Activated CD8-positive, alpha-beta T cell treated with anti-CD3 and anti-CD28 coated beads, Interleukin-2, amount 10 ng/mL, durations not matched to agents 7 days and 5 days (primary cell): ENCODE results near the gene TPRG1. TPM values are rescaled to one million over a fixed set of nuclear protein-coding genes. Genes with fewer than 3 reads are reported as not detected.

Experiments
- ATAC-seq: fragments of 150-1000 bp; cut with Tn5 transposase; one replicate; pipeline ENCODE4 v1.10.0; 2021; ENCODE audit warnings: moderate library complexity
- CTCF ChIA-PET: fragments of 350-600 bp; sonication (Branson Sonifier 250); formaldehyde crosslinking; loops from one replicate; lab custom pipeline; 2021; ENCODE audit warnings: antibody characterized with exemption; lab: Charles Lee
- POLR2A ChIA-PET: fragments of 350-600 bp; sonication (Branson Sonifier 250); formaldehyde crosslinking; loops from one replicate; lab custom pipeline; 2021; ENCODE audit warnings: antibody characterized with exemption; lab: Charles Lee
- DNase-seq: peaks from one replicate; pipeline ENCODE4 v3.0.0-alpha.2; 2020
- H3K27ac Mint-ChIP-seq: one replicate; pipeline ENCODE4 v1.8.0; 2021; ENCODE audit warnings: mild to moderate bottlenecking, mixed read lengths
- H3K27me3 Mint-ChIP-seq: one replicate; pipeline ENCODE4 v1.8.0; 2021; ENCODE audit warnings: low read depth, mixed read lengths
- H3K36me3 Mint-ChIP-seq: one replicate; pipeline ENCODE4 v1.8.0; 2021; ENCODE audit warnings: low read depth, mixed read lengths
- H3K4me1 Mint-ChIP-seq: one replicate; pipeline ENCODE4 v1.8.0; 2021; ENCODE audit warnings: low read depth, mixed read lengths
- H3K4me3 Mint-ChIP-seq: one replicate; pipeline ENCODE4 v1.8.0; 2021; ENCODE audit warnings: mild to moderate bottlenecking, mixed read lengths
- H3K9me3 Mint-ChIP-seq: one replicate; pipeline ENCODE4 v1.8.0; 2022; ENCODE audit warnings: mixed read lengths; ENCODE audit not compliant: insufficient read depth
- total RNA-seq, 2 experiments: library from RNA; stranded (reverse); gene quantifications; one replicate each; pipeline ENCODE4 v1.2.3, GENCODE V29; 2021

The TPRG1 gene, protein sequence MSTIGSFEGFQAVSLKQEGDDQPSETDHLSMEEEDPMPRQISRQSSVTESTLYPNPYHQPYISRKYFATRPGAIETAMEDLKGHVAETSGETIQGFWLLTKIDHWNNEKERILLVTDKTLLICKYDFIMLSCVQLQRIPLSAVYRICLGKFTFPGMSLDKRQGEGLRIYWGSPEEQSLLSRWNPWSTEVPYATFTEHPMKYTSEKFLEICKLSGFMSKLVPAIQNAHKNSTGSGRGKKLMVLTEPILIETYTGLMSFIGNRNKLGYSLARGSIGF
- 1 to 10 TPM in 1 of 2 experiments, under 1 TPM in 1; 0.86 to 1.0 TPM for total RNA-seq

DNA sequence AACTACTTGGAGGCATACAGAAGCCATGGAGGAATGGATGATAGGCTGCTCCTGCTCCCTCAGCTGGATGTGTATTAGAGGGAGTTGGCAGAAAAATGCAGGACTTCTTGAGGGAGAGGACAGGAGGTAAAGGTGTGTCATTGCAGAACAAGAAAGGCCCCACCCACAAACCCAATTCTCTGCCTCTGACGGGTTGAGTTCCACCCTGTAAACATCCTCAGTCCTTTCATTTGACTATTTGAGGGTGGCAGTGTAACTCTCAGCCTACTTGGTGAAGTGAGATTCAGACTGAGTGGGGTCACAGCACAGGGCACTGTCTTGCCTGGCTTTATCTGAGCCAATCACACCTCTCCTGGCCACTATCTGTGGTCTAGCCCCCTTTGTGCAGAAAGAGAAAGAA lies at the start of gene TPRG1:
TPRG1 (plus strand) TSS at position 265 of the 400 bp plus-strand sequence. CDS start 35,414 bp downstream, outside the sequence.
- Mint-ChIP-seq H3K36me3 (no peaks in the 10 kb centered on the region), H3K27me3 (no peaks in the 10 kb centered on the region), H3K4me3 (no peak within 1 kb of the TSS), H3K4me1 (peaks cover 4% of the 10 kb centered on the region), H3K9me3 (no peaks in the 10 kb centered on the region), H3K27ac (no peak within 1 kb of the TSS)
- ChIA-PET CTCF (no interaction called here), POLR2A (no interaction called here)
- no peak for ATAC-seq
- DNase-seq: no peak

DNA sequence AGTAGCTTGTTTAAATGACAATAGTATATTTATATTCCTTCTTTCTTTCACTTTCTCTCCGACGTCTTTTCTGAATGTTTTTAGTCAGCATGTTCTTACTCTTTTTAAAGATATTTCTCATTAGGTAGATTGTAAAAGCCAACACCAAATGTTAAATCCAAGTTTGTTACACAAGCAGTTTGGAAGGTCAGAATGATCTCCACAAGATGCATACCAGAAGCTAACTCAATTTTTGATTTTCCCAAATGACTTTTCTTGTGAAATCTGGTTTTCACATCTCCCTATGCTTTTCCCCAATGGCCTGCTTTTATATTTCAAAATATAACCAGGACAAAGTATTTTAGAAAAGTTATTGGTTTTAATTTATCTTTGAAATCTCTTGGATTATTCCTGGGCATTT lies 49.7 kb upstream of the TPRG1 start:
- ATAC-seq: no peak
- Mint-ChIP-seq H3K4me3 (peak overlapping the region; percentile 44), H3K9me3 (peaks cover 23% of the 10 kb centered on the region), H3K36me3 (peaks cover 25% of the 10 kb centered on the region), H3K4me1 (peaks cover 19% of the 10 kb centered on the region), H3K27ac (no peak overlapping the region), H3K27me3 (no peaks in the 10 kb centered on the region)
- ChIA-PET CTCF (interaction anchor here (1.4 to 2.5 kb wide), 3 partner anchors 8 to 81 kb away, joined by 3 to 15 read pairs (median 5); no protein-coding TSS in a partner anchor), POLR2A (interaction anchor here (2.7 kb wide), 1 partner anchor 9 kb away, joined by 10 read pairs; no protein-coding TSS in a partner anchor)
- DNase-seq: no peak

DNA sequence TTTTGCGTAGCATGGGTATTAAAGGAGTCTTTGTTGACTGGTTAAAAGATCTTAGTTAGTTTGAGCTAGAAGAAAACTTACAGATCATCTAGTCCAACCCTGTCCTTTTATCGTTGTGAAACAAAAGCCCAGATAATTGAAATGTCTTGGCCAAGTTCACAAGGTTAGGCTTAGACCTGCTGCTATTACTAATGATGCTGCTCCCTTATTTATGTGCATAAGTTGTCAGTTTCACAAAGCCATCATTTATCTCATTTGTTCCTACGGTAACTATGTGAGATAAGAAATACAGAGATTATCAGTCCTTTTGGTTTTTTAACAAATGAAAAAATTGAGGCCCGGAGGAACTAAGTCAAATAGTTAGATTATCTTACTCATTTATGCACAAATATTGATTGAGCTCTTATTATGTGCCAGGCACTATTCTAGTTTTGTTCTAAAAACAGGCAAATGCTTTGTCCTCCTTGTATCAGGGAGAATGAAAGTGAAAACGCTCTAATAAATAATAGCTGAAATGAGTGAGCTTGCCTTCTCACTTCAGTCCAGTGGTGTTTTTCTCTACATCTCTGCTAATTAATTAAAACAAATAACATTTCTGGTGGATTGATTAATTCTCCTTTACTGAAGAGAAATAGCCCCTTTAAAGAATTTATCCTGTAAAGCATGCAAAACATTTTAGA lies 49.1 kb upstream of the TPRG1 start:
- H3K4me3 Mint-ChIP-seq: peak overlapping the region; percentile 44
- peaks cover 19% of the 10 kb centered on the region for H3K4me1 Mint-ChIP-seq
- DNase-seq (no peak), ATAC-seq (no peak)
- POLR2A ChIA-PET: interaction anchor here (2.7 kb wide), 1 partner anchor 9 kb away, joined by 10 read pairs; no protein-coding TSS in a partner anchor
- H3K27ac Mint-ChIP-seq: no peak overlapping the region
- CTCF ChIA-PET: interaction anchor here (1.5 to 2.5 kb wide), 3 partner anchors 9 to 168 kb away, joined by 3 to 15 read pairs (median 5); no protein-coding TSS in a partner anchor
- H3K36me3 Mint-ChIP-seq: peaks cover 25% of the 10 kb centered on the region
- peaks cover 22% of the 10 kb centered on the region for H3K9me3 Mint-ChIP-seq
- no peaks in the 10 kb centered on the region for H3K27me3 Mint-ChIP-seq

DNA sequence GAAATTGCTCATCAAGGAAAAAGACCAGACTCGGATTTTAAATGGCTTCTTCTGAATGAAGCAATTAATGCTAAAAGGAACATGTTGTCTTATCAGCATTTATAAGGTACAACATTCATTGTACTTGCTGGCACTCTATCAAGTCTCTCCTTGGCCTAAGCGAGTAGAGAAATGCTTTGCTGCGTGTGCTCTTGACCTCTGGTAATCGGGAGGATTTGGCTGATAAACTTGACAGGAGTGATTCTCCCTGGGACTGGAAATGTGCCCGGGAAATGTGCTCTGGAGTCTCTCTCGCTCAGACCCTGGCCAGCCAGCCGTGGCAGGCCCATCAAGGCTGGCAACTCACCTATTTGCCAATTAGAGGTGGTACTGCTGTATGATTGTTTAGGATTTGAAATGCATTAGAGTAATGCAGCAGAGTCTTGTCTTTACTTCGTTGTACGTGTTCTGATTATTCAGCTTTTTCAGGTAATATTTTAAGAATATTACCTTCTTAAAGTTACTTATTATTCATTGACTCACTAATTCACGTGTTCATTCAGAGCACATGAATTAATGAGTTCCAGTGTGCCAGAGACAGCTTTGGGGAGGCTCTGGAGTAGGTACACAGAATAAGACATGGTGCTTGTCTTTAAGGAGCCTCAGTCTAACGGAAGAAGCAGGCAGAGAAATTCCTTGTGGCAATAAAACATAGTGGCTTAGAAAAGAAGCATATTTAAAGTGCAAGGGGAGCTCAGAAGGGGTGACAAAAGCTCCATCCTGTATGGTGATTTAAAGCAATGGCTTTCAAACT lies 48.0 kb upstream of the TPRG1 start:
- no peak for ATAC-seq
- Mint-ChIP-seq H3K4me3 (no peak overlapping the region), H3K27me3 (no peaks in the 10 kb centered on the region), H3K27ac (no peak overlapping the region), H3K9me3 (peaks cover 17% of the 10 kb centered on the region), H3K4me1 (peaks cover 19% of the 10 kb centered on the region), H3K36me3 (peaks cover 19% of the 10 kb centered on the region)
- ChIA-PET POLR2A (no interaction called here), CTCF (interaction anchor here (1.0 to 1.5 kb wide), 2 partner anchors 25 to 169 kb away, joined by 3 read pairs; no protein-coding TSS in a partner anchor)
- DNase-seq: no peak

DNA sequence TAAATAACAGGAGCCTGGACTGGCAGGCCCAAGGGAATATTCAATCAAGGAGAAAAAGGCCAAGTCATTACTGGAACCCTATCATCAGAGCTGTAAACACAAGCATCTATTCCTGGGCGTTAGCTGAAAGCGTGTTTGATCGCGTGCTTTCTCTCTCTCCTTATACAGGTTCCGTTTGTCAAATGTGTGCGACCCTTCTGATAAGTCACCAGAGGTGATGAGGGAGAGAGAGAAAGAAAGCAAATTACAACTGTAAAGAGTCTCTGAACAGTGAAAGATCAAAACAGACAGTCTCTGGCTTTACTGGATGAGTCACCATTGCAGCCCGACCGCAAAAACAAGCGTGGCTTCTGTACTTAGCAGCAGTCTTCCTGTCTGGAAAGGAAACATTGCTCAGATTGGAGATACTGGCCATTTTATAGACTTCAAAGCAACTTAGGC lies 39.5 kb upstream of the TPRG1 start:
- CTCF ChIA-PET: interaction anchor here (1.1 to 5.8 kb wide), 11 partner anchors 10 to 1393 kb away, joined by 3 to 49 read pairs (median 7); no protein-coding TSS in a partner anchor
- Mint-ChIP-seq H3K4me3 (peak overlapping the region; percentile 60), H3K27ac (peak overlapping the region; percentile 93), H3K4me1 (peaks cover 28% of the 10 kb centered on the region), H3K36me3 (peaks cover 16% of the 10 kb centered on the region), H3K9me3 (peaks cover 7% of the 10 kb centered on the region), H3K27me3 (no peaks in the 10 kb centered on the region)
- ATAC-seq (peak; percentile 98), DNase-seq (peak; percentile 89)
- POLR2A ChIA-PET: interaction anchor here (0.8 to 2.4 kb wide), 5 partner anchors 10 to 1392 kb away, joined by 3 to 10 read pairs (median 7); no protein-coding TSS in a partner anchor

DNA sequence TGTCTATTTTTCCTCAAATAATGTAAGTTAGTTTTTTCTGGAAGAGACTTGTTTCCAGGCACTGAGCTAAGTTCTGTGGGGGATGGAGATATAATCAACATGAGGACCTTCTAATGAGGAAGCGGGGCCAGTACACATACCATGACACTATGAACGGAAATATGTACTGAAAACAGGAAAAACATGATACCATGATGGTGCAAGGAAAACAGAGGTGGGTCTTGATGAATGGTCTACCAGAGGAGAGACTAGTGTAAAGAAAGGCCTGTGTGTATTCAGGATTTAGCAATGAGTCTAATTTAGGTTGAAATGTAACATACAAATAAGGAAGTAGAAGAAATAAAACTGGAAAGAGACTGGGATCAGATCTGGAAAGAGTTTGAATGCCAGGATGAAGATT lies 38.9 kb upstream of the TPRG1 start:
- peak; percentile 20 for ATAC-seq

DNA sequence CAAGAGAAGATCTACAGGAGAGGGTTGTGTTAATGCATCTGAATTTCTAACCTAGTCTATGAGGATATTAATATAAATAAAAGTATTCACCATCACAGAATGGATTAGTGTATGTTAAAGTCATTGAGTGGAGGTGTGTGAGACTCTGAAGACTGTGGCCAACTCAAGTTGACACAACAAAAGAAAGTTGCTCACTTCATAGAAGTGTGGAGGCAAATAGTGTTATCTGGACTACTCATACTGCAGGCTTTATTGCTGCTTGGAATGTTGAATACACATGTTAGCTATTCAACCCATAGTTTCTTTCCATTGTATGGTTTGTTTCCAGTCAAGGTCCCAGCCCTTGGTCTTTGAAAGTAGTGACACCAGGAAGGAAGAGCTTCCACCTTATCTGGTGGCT lies 38.0 kb upstream of the TPRG1 start:
- H3K9me3 Mint-ChIP-seq: peaks cover 7% of the 10 kb centered on the region
- no peak for ATAC-seq
- no peak overlapping the region for H3K4me3 Mint-ChIP-seq
- H3K27ac Mint-ChIP-seq: peak overlapping the region; percentile 93
- peaks cover 34% of the 10 kb centered on the region for H3K4me1 Mint-ChIP-seq
- H3K36me3 Mint-ChIP-seq: peaks cover 16% of the 10 kb centered on the region
- ChIA-PET CTCF (interaction anchor here (1.0 to 14.2 kb wide), 3 partner anchors 10 to 1394 kb away, joined by 5 to 234 read pairs (median 49); no protein-coding TSS in a partner anchor), POLR2A (no interaction called here)
- no peak for DNase-seq
- H3K27me3 Mint-ChIP-seq: no peaks in the 10 kb centered on the region

More for the DNA sequence above, 38.9 kb upstream of the TPRG1 start:
- Mint-ChIP-seq H3K27me3 (no peaks in the 10 kb centered on the region), H3K27ac (peak overlapping the region; percentile 93), H3K4me1 (peaks cover 30% of the 10 kb centered on the region), H3K36me3 (peaks cover 16% of the 10 kb centered on the region), H3K9me3 (peaks cover 7% of the 10 kb centered on the region), H3K4me3 (no peak overlapping the region)
- ChIA-PET POLR2A (interaction anchor here (0.8 to 1.8 kb wide), 3 partner anchors 10 to 1393 kb away, joined by 3 to 8 read pairs (median 7); no protein-coding TSS in a partner anchor), CTCF (interaction anchor here (1.1 to 5.8 kb wide), 9 partner anchors 11 to 1393 kb away, joined by 3 to 49 read pairs (median 9); no protein-coding TSS in a partner anchor)
- DNase-seq: no peak

DNA sequence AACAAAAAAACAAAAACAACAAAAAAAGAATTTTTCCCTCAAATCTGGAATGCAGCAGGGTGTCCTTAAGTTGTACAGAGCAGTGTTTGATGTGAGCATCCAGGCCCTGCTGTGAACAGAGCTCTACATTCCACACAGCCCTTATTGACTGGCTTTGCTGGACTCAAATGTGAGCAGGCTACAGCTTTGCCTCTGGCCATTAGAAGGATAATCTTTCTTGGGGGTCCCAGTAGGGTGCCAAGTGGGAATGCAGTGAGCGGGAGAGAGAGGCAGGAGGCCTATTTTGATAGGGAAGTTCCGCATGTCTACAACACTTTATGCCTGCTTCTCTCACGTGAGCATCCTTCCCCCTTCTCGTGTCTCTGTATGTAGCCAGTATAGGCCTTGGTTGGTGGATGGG lies 34.4 kb upstream of the TPRG1 start:
- CTCF ChIA-PET: interaction anchor here (1.4 to 14.2 kb wide), 4 partner anchors 96 to 1398 kb away, joined by 5 to 234 read pairs (median 94); no protein-coding TSS in a partner anchor
- POLR2A ChIA-PET: no interaction called here
- Mint-ChIP-seq H3K4me1 (peaks cover 30% of the 10 kb centered on the region), H3K4me3 (no peak overlapping the region), H3K27ac (no peak overlapping the region), H3K9me3 (peaks cover 7% of the 10 kb centered on the region), H3K36me3 (peaks cover 16% of the 10 kb centered on the region), H3K27me3 (no peaks in the 10 kb centered on the region)
- ATAC-seq (no peak), DNase-seq (no peak)

DNA sequence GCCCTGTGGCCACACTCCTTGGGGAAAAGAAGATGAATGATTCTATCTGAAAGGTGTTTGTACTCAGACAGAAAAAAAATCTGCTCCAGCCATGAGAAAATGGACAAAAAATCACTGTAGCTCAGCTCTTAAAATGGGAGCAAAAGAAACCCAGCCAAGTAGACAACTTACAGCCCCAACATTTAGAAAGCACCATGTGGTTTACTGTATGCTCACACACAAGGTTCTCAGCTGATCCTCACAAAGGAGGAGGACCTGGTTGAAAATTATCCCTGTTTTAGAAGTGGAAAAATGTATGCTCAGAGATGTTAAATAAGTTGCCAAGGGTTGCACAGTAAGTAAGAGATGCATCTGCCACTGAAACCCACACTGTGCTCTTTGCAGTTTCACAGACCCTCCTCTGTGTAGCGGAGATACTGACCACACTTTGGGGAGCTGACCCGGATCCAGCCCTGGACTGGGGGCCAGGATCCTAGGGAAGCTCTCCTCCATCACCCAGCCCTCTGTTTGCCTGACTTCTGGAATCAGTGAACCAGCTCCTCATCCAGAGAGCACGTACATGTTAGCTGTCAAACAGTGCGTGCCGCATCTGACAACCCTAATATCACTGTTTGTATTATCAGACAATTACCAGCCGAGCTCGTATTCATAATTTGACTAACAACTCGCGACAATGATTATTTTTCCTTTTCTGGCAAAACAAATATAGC lies 32.7 kb upstream of the TPRG1 start:
- H3K4me1 Mint-ChIP-seq: peaks cover 24% of the 10 kb centered on the region
- ChIA-PET CTCF (interaction anchor here (0.6 to 14.2 kb wide), 8 partner anchors 10 to 1400 kb away, joined by 3 to 234 read pairs (median 3); no protein-coding TSS in a partner anchor), POLR2A (no interaction called here)
- no peak overlapping the region for H3K27ac Mint-ChIP-seq
- peaks cover 5% of the 10 kb centered on the region for H3K36me3 Mint-ChIP-seq
- H3K9me3 Mint-ChIP-seq: no peaks in the 10 kb centered on the region
- DNase-seq (no peak), ATAC-seq (no peak)
- H3K4me3 Mint-ChIP-seq: no peak overlapping the region
- H3K27me3 Mint-ChIP-seq: no peaks in the 10 kb centered on the region

DNA sequence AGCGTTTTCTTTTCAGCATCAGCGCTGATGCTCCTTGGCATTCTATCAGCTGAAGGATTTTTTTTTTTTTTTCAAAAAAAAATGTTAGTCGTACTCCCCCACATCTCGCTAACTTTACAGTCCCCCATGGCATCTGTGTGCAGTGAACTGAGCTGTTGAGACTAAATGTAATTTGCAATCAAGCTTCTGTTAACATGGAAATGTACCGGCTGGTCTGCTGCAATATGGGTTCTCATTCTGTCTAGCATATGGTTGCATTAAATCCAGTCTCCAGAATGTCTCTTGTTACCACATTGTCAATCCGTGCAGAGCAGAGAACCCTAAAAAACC lies 32.2 kb upstream of the TPRG1 start:
- ChIA-PET CTCF (interaction anchor here (0.6 to 14.2 kb wide), 8 partner anchors 10 to 1400 kb away, joined by 3 to 234 read pairs (median 3); no protein-coding TSS in a partner anchor), POLR2A (interaction anchor here (0.6 kb wide), 1 partner anchor 97 kb away, joined by 3 read pairs; no protein-coding TSS in a partner anchor)
- H3K27me3 Mint-ChIP-seq: no peaks in the 10 kb centered on the region
- no peaks in the 10 kb centered on the region for H3K9me3 Mint-ChIP-seq
- H3K4me3 Mint-ChIP-seq: no peak overlapping the region
- H3K36me3 Mint-ChIP-seq: peaks cover 5% of the 10 kb centered on the region
- H3K4me1 Mint-ChIP-seq: peaks cover 28% of the 10 kb centered on the region
- DNase-seq: no peak
- H3K27ac Mint-ChIP-seq: no peak overlapping the region
- ATAC-seq: no peak
